Measurements from ENCODE around the gene ANKDD1B. TPM values are rescaled to one million over a fixed set of nuclear protein-coding genes. Genes with fewer than 3 reads are reported as not detected.
"Not testable (repeated sequence)": the region's sequence is repeated elsewhere in the genome, so short reads cannot be mapped to it uniquely, and the experiment has no call there.

ANKDD1B gene
- total RNA-seq, 1 donor from 2014 or later, result 1.6 TPM

DNA sequence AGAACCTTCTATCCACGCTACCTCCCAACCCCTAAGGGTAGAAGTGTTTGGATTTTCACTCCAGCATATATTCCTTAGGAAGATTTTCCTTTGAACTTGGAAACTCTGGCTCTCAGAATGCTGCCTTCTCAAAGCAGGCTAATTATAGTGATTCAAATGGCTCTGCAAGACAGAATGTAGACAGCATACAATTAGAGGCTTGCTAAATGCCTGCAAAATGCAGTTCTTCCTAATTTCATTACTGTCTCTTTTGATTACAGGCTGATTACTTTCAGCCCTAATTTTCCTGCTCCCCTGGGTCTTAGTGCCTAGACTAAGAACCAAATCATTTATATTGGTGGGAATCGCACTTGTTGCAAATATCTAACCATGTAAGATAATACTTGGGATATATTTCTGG lies 50.8 kb downstream of the ANKDD1B start:
- no peak for DNase-seq

DNA sequence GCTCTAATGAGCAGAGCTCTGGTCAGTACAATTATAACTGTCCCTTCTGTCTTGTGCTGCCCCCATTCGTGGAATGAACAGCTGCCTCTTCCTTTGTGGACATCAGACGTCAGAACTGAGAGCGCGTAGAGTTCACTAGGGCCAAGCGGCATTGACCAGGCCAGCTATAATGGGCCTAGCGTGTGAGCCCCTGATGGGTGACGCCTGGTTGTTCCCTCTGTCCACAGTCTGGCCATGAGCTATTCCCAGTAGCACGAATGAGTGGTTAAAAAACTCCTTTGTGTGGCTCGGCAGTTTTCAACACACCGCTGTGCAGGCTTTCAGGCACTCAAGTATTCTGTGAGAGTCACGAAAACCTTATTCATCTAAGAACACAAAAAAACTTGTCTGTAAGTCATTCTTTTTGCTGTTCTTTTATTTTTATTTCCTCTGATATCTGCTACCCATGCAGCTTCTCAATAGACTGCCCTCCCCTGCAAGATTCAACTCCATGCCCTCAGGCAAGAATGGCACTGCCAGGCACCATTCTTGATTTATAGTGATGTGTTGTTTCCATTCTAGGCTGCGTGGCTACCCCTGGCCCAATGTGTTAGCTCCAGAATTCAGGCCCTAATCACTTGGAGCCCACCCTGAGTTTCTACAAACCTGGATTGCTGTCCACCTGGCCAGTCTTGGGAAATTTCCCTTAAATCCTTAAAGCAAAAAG lies 52.5 kb downstream of the ANKDD1B start:
- no peak for DNase-seq

DNA sequence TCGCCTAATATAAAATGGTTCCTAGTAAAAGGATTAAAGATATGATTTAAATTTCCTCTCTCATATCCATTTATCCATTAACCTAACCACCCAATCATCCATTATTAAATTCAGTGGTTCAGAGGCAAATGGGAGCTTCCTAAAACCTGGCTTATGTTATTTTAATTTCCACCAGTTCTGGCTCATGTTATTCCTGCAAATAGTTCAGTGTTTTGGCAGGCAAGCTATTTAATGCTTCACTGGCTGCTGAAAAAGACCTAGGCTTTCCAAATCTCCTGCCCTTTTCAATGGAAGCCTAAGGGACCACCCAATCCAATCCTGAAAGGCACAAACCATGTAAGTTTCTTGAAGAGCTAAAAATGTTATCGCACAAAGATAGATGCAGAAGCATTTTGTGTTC lies 53.7 kb downstream of the ANKDD1B start:
- DNase-seq, result no peak

DNA sequence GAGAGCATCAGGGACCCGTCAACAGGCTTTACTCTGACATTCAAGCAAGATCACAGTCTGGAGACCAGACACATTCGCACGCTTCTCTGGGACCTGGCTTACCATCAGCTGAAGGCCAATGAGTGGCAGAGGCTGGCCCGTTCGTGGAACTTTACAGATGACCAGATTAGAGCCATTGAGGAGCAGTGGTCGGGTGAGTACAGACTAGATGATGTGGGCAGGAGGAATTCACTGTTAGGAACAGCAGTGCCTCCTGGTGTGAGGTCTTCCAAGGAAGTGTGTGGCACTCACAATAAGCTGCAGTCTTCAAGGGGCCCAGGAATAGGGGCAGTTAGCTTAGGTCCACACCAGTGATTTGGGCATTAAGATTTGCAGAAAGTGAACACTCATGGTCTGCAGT lies 55.5 kb downstream of the ANKDD1B start:
- no peak for DNase-seq

DNA sequence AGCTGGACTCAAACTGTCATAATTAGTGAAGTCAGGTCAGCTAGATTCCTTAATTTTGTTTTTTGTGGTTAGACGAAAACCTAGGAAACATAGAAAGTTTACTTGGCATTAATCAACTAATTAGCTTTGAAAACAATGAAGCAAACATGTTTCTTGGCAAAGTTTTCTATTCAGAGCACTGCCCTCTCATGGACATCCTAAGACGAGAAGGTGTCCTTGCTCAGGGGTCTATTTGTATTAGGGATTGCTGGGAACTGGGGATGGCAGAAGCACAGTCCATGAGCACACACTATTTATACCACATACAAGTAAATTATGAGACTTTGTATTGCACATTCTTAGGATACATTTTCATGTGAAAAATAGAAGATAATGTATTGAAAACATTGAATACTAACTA lies 56.3 kb downstream of the ANKDD1B start:
- no peak for DNase-seq

DNA sequence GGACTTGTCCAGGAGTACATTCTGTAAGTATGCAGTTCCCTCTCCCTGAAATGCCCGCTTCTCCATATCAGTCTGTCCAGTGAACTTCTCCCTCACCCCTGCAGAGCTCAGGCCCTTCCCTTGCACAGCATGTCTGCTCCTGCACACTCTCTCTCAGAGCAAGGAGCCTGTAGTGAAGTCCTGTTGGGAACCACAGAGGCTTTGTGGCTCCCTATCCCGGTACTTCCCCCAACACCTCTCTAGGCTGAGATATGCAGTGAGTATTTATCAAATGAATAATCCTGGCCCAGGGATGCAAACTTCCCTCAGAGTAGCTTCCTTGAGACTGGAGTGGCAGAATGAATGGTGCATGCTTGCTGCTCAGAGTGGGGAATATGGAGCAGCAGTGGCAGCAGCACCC lies 57.2 kb downstream of the ANKDD1B start:
- DNase-seq, result no peak

DNA sequence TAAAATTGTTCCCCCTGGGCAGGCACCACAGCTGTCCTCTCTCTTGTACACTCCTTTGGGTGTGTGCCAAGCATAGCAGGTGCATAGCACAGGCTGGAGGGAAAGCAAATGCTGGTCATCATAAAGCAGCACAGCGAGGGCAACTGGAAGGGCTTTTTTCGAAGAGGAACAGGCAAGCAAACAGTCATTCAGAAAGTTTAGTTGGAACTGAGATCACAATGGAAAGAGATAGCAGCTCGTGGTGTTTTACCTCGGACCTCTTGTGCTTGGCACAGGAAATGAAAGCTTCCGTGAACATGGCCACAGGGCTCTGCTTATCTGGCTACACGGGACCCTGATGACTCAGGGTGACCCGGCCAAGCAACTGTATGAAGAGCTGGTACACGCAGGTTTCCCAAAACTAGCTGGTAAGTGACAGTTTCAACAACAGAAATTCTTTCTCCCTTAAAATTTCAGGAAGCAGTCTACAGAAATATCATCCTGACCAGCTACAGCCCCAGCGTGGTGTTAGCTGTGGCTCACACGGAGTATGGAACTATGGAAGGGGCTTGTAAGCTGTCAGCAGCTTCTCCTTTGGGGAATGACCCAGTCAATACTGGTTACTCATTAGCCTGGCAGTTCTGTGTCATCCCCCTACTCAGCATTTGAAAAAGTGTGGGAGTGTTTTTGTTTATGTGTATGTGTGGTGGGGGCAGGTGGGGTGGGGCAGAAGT lies 57.9 kb downstream of the ANKDD1B start:
- DNase-seq, result no peak

DNA sequence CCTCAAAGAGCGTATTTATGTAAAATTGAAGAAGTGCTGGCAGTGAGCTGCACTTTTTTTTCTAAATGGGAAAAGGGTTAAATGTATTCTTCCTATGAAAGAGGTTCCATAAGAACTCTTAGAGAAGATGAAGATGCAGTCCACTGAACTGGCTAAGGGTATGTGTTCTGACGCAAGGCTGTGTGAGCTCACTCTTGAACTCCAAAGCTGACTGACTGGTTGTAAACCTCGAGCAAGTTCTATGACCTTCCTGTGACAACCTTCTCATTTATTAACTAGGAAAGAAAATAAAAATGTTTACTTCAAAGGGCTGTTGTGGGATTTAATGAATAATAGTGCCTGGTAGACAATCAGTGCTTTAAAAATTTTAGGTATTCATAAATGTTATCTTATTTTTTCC lies 59.3 kb downstream of the ANKDD1B start:
- DNase-seq, result no peak

DNA sequence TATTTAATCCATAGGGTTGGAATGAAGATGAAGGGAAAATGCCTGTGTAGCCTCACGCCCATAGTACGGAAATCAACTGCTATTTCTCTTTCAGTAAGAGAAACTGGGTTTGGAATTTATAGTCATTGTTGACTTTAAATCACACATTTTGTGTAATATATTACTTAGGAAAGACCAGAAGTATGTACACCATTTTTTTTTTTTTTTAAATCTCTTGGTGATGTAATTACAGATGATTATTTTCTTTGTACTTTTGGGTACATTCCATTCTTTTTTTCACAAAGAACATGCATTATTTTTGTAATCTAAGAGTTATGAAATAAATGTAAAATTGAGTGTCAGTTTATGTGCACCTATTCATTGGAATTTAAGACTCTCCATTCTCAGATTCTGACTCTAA lies 60.3 kb downstream of the ANKDD1B start:
- DNase-seq, result no peak

DNA sequence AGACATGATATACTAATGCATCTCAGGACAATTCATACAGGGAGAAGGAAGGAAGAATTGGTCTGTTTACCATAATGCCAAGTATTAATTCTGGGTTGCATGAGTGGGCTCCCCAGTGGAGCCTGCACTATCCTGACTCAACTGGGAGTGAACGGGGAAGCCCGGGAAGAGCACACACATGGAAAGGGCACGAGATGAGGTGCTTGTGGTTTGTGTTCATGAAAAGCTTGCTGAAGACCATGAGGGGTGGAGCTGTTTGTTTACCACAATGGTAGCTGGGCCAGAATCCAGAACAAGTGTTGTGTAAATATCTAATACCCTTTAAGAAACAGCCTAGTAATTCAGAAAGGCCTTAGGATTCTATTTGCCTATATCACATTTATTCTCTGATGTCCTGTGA lies 61.4 kb downstream of the ANKDD1B start:
- no peak for DNase-seq

DNA sequence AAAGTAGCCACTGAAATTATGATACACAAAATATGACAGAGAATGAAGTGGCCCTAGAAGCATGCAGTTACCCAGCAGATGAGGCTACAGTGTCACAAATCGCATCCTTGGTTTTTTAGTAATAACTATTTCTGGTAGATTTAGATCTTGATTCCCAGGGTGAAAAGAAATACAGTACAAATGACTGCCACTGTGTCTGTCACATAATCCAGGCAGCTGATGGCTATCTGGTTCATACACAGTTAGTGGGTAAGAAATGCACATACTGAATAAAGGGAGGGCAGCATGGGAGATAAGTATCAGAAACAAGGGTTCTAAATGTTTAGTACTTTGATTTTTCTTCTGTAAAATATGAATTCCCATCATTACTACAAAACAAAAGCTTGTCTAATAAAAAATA lies 64.5 kb downstream of the ANKDD1B start:
- no peak for DNase-seq

DNA sequence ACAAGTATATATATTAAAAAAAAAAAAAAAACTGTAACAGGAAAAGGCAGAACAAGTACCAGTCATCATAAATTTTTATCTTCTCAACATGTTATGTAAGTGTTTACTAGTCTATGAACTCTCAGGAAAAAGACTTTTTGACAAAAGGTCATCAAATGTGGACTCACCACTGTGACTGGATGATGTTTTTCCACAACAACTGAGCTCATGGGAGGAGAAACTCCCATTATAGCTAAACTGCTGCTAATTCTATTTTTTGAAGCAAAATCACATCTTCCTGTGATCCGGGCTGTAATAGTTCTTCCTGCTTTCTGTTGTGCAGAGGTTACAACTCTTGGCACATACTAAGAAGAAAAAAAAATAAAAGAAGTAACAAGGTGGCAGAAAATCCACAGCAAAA lies 66.4 kb downstream of the ANKDD1B start:
- no peak for DNase-seq

DNA sequence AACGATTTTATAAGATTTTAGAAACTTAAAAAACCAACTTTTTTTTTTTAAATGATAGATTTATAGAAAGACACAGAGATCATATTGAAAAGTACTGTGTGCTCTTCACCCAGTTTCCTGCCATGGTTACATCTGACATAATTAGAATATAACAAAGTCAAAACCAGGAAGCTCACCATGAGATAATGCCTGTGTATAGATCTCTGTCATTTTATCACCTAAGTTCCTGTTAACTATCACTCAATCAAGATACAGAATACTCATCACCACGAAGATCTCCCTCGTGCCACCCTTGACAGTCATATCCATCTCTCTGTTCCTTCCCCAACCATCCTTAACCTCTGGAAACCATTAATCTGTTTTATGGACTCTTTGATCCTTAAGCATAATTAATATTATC lies 66.9 kb downstream of the ANKDD1B start:
- DNase-seq, result no peak

DNA sequence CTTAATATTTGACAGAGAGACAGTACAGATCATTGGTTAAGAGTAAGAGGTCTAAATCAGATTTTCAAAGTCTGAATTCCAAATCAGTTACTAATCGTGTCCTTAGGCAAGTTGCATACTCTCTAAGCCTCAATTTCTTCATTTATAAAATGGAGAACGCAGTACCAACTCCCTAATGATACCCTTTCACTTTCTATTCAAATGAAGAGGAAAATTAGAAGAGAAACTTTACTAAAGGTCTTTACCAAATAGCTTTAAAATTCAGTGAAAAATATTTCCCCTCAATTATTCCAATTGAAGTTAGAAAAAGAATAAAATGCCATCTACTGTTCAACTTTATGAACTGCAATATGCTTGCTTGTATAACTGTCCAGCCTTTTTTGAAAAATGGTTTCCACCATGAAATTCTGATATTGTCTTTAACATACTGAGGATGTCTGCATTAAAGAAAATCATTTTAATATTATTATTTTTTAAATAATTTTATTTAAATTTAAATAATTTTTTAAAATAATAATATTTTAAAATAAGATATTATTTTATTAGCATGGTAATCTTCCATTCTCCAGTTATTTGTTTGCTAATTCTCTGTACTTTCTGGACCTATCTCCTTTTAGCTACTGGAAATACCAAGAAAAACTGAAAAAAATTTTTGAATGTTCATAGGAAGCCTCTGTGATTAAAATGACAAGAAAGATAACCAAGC lies 70.0 kb downstream of the ANKDD1B start:
- peak; percentile 42 for DNase-seq

DNA sequence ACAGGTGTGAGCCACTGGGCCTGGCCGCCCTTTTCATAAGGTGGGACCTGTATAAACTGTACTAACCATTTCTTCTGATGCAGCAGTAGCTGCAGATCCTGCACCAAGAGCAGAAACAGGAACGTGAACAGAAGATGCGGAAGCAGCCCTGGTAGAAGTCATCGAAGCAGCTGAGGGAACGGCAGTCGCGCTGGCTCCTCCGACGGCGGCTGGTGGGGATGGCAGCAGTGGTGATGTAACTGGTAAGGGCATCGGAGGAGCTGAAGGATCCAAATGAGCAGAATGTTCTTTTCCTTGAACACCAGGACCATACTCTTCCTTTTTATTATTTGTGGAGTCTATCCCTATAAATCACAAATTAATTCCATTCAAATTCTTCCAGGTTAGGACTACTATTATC lies 73.9 kb downstream of the ANKDD1B start:
- no peak for DNase-seq

DNA sequence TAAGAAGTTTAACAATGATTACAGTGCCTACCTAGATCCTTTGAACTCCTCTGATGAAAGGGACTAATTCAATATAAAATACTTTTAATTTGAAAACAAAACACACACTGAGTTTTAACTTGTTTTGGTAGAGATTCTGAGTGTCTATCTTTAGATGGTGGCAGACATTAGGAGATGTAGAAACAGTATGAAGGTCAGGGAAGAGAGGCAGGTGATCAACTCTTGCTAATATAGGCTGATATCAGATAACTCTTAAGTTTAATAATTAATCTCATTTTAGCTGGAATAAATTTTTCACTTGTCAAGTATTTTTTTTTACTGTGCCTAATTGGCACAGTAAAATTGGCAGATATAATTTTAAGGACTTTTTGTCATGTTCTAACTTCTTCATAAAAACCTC lies 75.2 kb downstream of the ANKDD1B start:
- no peak for DNase-seq

DNA sequence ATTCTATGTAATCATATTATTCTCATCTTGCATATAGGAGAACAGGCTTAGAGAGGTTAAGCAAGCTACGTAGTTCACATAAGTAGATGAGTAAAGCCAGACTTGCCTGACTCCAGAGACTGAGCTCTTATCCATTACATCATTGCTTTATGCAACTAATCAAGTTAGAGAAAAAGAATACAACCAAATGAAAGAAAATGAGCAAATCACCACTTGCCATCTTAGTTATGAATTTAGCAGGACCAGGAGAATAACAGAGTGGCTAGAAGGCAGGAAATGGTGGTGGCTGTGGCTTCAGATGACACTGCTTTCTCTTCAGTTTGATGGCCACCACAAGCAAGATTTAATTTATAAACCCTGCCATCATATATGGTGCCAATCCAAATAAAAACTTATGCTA lies 79.4 kb downstream of the ANKDD1B start:
- DNase-seq, result no peak

DNA sequence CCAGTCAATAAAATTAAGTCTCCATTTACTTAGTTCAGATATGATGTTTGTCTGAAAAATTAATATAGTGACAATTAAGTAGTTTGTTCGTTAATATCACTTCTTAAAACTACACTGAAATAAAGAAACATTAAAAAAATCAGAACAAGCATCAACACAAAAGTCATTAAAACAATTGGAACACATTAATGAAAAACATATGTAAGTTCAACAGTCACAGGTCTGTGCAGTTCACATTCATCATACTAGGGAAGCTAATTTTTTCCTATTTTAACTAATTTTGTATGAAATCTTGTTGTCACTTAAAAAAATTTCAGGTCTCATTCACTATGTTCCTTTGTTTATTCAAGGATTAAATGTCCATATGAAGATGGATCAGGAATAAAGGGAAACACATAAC lies 83.5 kb downstream of the ANKDD1B start:
- DNase-seq, result no peak

DNA sequence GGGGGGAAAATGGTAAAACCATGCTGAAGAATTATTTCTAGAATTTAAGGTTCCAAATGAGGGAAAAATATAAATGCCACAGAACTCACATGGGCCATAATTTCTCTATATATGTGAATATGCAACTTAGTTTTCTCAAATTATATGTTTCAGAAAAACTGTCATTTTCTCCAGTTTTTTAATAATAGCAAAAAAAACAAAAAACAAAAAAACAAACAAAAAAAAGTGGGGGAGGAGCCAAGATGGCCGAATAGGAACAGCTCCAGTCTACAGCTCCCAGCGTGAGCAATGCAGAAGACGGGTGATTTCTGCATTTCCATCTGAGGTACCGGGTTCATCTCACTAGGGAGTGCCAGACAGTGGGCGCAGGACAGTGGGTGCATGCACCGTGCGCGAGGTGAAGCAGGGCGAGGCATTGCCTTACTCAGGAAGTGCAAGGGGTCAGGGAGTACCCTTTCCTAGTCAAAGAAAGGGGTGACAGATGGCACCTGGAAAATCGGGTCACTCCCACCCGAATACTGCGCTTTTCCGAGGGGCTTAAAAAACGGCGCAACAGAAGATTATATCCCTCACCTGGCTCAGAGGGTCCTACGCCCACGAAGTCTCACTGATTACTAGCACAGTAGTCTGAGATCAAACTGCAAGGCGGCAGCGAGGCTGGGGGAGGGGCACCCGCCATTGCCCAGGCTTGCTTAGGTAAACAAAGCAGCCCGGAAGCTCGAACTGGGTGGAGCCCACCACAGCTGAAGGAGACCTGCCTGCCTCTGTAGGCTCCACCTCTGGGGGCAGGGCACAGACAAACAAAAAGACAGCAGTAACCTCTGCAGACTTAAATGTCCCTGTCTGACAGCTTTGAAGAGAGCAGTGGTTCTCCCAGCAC lies 84.5 kb downstream of the ANKDD1B start:
- not testable (repeated sequence) for DNase-seq

DNA sequence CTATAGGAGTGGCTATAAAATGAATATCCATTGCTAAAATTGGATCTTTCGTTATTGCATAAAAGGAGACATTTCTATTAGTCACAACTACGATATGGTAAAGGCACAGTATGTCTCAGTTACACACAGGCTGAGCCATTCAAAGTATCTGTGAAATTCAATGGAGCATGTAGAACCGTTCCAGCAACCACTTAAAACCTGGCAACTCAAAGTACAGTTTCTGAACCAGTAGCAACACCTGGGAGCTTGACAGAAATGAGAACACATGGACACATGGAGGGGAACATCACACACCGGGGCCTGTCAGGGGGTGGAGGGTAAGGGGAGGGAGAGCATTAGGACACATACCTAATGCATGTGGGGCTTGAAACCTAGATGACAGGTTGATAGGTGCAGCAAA lies 90.6 kb downstream of the ANKDD1B start:
- DNase-seq, result no peak

DNA sequence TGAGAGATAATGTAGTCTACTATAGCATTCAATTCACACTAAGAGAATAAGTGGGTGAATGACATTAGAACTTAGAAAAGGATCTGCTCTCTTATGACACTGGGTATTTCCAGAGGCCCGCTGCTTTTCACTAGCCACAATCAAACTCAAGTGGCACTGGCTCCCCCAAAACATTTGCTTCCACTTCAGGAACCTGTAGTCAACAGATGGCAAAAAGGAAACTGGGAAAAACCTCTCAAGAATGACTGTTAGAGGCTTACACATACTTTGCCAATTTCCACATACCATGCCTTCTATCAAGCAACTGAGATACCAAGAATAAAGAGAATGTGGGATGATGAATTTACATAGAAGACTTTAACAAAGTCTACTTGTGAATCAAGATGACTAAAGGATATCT lies 94.8 kb downstream of the ANKDD1B start:
- no peak for DNase-seq

DNA sequence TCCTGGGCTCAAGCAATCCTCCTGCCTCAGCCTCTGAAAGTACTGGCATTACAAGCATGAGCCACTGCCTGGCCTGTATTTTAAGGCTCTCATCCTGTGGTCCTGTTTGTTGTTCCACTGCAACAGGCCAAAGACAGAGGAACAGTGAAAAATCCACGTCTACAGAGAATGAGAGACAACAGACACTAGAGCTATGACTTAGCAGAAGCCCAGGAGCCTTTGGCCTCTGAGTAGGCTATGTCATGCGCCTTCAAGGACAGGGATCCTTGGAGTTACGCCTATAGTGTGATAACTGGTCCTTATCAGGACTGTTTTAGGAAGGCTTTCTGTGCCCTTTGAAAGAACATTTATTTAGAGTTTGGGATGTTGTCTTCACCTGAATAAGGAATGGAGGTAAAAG lies 95.5 kb downstream of the ANKDD1B start:
- no peak for DNase-seq

Data from skin of body (tissue), 2 donors.